Measurements from ENCODE around the gene LRRC4C. TPM values are rescaled to one million over a fixed set of nuclear protein-coding genes. Genes with fewer than 3 reads are reported as not detected.

The LRRC4C gene
- total and polyA plus RNA-seq, 4 donors, result 0.10 to 0.93 (median 0.30) TPM

- TF ChIP-seq HNF4G (IDR thresholded peaks at IDR 0.05) (no peak), YY1 (IDR thresholded peaks at IDR 0.05) (no peak), NR2F2 (IDR thresholded peaks at IDR 0.05) (no peak), CTCF (IDR thresholded peaks at IDR 0.05; ENCODE audit: low read depth, low read length, missing input control) (no peak), HNF4A (conservative IDR thresholded peaks at IDR 0.05) (no peak), TAF1 (conservative IDR thresholded peaks at IDR 0.05) (no peak), JUND (IDR thresholded peaks at IDR 0.05) (no peak)
Observed at GRCh38 chr11:40133498-40133897, 1326.0 kb downstream of the LRRC4C start (continued).

- H3K4me1 ChIP-seq (ENCODE audit: control insufficient read depth in 4 of 4, insufficient read depth in 4 of 4, low read length in 3 of 4), result no peaks in the 10 kb centered on the region
- no peaks in the 10 kb centered on the region for H3K36me3 ChIP-seq (ENCODE audit: control insufficient read depth in 4 of 4, insufficient read depth in 3 of 4, low read depth in 1 of 4, low read length in 3 of 4)
- H3K4me3 ChIP-seq (ENCODE audit: low read depth in 1 of 3, low read length in 3 of 3), result no peak overlapping the region
- H3K9me3 ChIP-seq (ENCODE audit: control insufficient read depth in 4 of 4, low read length in 3 of 4), result no peaks in the 10 kb centered on the region
- TF ChIP-seq GABPA (IDR thresholded peaks at IDR 0.05 in 1 of 2, conservative IDR thresholded peaks at IDR 0.05 in 1 of 2) (no peak), EGR1 (IDR thresholded peaks at IDR 0.05; ENCODE audit: low read depth in 2 of 2) (no peak), NR2F2 (IDR thresholded peaks at IDR 0.05) (no peak), TAF1 (conservative IDR thresholded peaks at IDR 0.05) (no peak), JUND (IDR thresholded peaks at IDR 0.05) (no peak), REST (IDR thresholded peaks at IDR 0.05) (no peak), HNF4G (IDR thresholded peaks at IDR 0.05) (no peak), ZBTB33 (IDR thresholded peaks at IDR 0.05) (no peak), FOXA2 (IDR thresholded peaks at IDR 0.05) (no peak), CTCF (IDR thresholded peaks at IDR 0.05; ENCODE audit: low read depth, low read length, missing input control) (no peak), ATF3 (IDR thresholded peaks at IDR 0.05) (no peak)
- no peak overlapping the region for H3K9ac ChIP-seq (ENCODE audit: low read depth in 1 of 2, low read length in 2 of 2)
- 59% methylated on average over 3 of the region's 3 CpGs for WGBS
- no peak overlapping the region for H3K27ac ChIP-seq (ENCODE audit: low read depth in 1 of 2, low read length in 2 of 2)
- no peak for DNase-seq (ENCODE audit: low spot score)
- H3K27me3 ChIP-seq (ENCODE audit: control insufficient read depth in 4 of 4, insufficient read depth in 4 of 4, low read length in 3 of 4), result peaks cover 0 to 3% (median 0%) of the 10 kb centered on the region in 4 donors
Observed at GRCh38 chr11:40132912-40133311, 1326.5 kb downstream of the LRRC4C start.

All from liver (tissue), 9 donors.